EH (cell line): ENCODE measurements around the gene ARMC3.

Experiments used
- DNase-seq: peaks from one replicate; pipeline ENCODE4 v3.0.0-alpha.2; 2015; ENCODE audit warnings: low read depth

ARMC3 gene

DNA sequence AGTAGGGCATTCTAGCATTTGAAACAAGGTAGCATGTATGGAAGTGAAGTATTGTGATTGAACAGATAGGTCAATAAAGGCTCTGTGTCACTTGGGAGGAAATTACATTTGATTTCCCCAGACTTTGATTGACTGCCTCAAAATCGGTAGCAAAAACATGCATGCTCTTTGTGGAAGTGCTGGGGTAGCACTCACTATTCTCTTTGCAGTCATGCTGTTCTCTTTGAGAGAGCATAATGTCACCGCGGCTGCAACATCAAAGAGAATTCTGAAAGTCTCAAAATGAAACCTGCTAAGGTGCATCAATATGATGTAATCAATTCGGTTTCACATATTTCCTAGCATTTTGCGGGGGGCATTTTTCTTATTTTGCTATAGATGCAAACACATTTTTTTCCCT, 64.2 kb downstream of the ARMC3 start:
- no peak for DNase-seq

DNA sequence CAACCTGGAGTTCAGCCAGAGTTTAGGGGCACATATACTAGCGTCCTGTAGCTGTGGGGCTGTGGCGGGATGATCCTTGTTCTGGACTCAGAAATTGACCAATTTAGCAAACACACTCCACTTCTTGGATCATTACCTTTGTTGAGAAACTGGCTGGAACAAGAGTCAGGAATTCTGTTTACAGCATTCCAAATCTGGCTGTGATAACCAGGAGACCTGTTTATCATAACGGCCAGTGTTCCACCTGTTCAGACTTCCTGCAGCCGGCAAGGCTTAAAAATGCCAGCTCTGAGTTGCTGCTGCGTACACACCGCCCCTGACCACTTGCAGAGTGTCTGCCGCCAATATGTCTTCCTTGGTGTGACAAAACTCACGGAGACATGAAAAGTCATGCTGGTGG, 64.8 kb downstream of the ARMC3 start:
- no peak for DNase-seq

DNA sequence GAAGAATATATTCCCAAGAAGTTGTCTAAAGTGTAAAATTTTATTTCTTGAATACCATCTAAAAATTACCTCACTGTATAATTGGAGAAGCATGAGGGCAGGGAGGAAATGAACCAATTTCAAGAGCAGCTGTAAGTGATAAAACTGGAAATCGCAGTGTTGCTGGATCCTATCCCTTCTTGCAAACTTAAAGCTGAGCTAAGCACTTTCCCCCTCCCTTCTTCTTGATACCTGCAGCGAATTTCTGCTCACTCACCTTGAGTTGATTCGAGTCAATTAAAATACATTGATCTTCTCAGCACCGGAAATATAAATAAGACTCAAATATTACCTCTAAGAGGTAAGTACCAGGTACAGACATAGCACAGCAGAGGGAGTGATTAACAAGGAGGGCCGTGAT, 65.5 kb downstream of the ARMC3 start:
- no peak for DNase-seq

DNA sequence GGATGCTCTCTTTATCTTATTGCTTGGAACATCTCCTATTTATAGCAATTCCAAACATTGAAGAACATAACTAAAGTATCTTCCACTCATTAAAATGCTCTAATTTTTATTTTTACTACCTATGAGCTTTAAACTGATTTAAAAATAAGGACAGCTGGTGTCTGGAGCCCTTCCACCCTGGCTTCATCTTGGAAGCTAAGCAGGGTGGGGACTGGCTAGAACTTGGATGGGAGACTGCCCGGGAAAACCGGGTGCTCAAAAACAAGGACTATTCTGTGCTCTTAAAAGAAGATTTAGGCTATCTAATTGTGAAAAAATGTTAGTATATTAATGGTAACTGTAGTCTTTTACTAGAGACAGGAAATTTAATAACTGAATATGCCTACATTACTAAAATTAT, 69.2 kb downstream of the ARMC3 start:
- peak; percentile 16 for DNase-seq

DNA sequence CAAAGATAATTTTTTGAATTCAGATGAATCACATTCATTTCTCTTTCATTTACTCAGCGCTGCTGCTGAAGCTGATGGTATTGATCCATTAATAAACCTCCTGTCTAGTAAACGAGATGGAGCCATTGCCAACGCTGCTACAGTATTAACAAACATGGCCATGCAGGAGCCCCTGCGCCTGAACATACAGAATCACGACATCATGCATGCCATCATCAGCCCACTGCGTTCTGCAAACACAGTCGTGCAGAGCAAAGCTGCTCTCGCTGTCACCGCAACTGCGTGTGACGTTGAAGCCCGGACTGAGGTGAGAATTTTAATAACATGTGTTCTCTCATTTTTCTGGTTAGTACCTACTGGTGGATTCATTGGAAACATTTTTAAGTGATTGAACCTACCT, 70.2 kb downstream of the ARMC3 start:
- no peak for DNase-seq

DNA sequence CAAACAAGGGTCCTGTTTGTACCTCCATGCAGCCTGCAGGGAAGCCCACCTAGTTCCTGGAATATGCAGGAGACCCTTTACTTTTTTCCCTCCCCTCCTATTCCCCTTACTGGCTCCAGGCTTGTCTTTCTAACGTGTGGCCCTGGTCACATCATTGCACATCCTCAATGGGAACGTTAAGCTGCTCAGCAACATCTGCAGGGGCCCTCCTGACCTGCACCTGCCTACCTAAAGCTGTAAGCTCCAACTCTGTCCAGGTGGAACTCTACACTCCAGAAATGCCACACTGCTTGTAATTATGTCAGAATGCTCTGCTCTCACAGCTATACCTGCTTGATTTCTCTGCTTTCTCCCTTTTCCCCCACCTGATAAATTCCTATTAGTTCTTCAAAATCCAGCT, 72.1 kb downstream of the ARMC3 start:
- DNase-seq, result no peak

DNA sequence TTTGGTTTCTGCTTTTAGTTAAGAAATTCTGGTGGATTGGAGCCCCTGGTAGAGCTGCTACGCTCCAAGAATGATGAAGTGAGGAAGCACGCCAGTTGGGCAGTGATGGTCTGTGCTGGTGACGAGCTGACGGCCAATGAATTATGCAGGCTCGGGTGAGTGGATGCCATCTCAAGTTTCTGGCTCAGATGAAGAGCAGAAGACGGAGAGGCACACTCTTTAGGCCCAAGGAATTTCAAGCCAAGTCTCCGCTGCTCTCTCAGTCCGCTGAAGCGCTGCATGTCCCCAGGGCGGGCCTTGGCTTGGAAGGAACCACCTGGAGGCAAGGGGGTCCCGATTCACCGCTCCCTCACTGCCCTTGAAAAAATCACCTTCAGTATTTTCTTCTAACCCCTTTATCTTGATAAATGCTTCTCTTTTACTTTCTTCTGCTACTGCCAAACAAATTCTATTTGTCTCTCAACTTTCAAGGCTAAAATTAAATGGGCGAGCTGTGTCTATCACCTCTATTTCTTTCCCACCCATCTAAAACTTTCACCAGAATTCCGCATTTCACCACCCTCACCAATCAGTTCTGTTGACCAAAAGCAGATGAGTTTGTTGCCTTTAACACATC, 74.2 kb downstream of the ARMC3 start:
- DNase-seq, result no peak

DNA sequence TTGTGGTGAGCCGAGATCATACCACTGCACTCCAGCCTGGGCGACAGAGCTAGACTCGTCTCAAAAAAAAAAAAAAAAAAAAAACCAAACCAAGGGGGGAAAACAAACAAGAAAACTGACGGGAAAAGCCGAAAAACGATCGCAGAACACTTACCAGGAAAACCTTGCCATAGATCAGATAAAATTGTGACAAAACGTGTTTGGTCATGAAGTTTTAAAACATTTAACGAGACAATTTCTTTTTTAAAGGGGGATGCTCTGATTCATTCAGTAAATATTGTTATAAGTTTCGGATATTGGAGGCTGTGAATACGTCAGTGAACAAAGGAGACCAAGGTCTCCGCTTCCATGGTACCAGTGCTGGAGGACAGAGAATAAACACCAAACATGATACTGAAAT, 77.3 kb downstream of the ARMC3 start:
- DNase-seq, result no peak

DNA sequence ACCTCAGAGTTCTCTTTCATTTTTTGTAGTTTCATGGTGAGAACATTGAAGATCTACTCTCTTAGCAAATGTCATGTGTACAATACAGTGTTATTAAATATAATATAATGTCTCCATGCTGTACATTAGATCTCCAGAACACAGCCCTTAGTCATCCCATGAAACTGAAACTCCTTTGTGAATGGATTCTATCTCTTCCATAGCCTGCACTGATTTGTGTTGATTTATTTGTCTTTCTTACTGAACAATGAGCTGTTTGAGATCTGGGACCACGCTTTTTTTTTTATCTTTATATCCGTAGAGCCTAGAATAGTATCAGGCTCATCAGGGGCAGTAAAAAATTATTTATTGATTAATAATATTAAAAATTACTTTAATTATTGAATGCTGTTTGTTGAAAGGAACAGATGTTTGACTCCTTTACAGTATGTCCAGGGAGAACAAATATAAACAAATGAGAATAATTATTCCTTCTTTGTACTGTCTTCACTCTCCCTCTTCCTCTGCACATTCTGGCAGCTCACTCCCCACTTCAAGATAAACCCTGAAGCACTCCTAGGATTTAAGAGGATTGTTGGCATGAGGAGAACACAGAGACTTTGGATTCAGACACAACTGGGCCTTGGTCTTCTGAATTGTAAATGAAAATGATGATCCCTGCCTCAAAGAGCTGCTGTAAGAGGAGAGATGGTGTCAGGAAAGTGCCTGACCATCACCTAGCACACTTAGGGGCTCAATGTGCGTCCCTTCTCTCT, 85.9 kb downstream of the ARMC3 start:
- DNase-seq, result no peak

DNA sequence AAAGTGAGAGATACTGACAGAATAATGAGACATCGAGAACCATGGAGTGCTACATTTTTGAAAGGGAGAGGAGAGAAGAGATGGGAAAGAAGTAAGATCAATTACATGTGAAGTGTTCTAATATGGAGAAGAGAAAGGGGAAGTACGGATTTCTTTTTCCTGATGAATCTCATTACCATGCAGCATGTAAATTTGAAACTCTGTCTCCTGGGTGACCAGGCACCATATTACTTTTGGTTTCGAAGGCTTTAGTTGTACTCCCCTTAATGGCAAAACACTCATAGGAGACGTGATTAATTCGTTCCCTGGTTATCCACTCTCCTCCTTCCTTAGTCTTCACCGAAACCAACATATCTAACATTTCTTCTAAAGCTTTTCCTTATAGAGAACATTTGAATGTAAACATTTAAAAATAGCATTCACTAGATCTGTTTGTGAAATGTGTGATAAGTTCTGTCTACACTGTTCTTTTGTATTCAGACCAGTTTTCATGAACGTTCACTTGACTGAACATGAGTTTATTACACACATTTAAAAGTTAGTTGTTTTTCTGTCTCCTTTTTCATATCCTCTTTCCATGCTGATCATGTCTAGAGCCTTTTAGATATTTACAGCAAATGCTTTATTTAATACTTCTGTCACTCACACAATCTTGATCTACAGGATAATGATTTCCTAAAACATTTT, 87.3 kb downstream of the ARMC3 start:
- DNase-seq, result no peak

DNA sequence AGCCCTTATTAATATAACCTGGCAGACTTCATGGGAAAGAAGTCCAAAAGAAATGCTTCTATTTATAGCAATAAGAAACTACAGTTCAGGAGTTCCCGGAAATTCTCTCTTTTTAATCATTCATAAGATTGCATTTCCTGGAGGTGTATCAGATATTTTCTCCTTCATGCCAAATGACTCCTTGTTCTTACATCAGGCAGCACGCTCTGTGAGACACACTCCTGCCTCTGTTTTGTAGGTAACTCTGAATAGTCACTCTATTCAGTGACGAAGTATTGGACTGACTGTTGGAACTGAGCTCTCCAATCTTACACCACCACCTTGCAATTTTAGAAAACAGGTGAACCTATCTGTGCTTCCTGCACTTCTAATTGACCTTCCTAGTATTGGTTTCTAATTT, 88.8 kb downstream of the ARMC3 start:
- DNase-seq, result no peak

DNA sequence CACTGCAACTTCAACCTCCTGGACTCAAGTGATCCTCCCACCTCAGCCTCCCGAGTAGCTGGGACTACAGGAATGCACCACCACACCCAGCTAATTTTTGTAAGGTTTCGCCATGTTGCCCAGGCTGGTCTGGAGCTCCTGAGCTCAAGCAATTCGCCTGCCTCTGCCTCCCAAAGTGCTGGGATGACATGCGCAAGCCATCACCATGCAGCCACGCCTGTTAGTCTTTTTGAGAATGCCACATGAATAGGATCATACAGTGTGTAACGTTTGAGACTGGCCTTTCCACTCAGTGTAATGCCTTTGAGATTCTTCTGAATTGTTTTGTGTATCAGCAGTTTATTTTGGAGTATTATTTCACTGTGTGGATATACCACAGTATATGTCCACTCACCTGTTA, 91.8 kb downstream of the ARMC3 start:
- no peak for DNase-seq

DNA sequence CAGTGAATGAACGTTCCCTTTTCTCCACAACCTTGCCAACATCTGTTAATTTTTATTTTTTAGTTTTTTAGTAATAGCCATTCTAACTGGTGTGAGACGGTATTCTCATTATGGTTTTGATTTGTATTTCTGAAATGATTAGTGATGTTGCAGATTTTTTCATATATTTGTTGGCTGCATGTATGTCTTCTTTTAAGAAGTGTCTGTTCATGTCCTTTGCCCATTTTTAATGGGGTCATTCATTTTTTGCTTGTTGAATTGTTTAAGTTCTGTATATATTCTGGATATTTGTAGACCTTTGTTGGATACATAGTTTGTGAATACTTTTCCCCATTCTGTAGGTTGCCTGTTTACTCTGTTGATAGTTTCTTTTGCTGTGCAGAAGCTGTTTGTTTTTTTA, 93.6 kb downstream of the ARMC3 start:
- no peak for DNase-seq

DNA sequence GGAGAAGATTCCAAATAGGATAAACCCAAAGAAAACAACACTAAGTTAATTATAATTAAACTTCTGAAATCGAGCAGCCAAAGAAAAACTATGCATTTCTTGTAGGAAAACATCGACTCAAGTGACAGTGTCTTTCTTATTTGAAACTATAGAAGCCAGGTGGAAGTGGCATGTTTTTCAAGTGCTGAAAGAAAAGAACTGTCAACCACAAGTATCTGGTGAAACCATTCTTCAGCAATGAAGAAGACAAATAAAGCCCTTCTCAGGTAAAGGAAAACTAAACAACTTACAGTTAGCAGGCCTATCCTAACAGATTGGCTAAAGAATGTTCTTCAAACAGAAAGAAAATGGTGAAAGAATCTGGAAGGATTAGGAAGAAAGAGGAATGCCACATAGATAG, 96.1 kb downstream of the ARMC3 start:
- no peak for DNase-seq

DNA sequence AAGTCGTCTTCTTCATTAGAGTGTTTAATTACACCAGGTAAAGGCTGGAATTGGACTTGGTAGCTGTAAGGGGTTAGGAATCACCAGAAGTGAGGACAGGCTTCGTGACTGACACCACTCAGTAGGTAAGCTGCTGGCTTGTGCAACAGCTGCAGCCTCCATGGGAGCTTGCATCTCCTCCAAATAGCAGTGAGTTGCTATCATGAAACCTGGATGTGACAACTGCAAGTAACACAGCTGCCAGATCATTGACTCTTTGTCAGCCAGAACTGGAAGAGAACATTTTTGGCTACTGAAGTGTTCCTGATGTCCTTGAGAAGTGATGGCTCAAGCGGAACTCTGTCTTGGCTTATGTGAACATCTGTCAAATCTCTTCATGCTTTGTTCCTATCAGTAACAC, 103.5 kb downstream of the ARMC3 start:
- DNase-seq, result no peak

DNA sequence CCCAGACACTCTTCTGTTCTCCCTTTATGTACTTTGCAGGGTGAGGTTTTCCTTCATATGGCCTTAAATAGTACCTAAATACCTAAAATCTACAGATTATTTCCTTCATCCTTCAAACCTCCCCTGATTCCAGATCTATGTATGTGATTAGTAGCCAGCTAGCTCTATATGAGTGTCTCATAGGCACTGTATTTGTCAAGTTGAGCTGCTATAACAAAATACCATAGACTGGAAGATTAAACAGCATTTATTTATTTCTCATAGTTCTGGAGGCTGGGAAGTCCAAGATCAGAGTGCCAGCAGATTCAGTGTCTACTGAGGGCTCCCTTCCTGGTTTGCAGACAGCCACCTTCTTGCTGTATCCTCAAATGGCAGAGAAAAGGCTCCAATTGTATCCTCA, 106.9 kb downstream of the ARMC3 start:
- no peak for DNase-seq

DNA sequence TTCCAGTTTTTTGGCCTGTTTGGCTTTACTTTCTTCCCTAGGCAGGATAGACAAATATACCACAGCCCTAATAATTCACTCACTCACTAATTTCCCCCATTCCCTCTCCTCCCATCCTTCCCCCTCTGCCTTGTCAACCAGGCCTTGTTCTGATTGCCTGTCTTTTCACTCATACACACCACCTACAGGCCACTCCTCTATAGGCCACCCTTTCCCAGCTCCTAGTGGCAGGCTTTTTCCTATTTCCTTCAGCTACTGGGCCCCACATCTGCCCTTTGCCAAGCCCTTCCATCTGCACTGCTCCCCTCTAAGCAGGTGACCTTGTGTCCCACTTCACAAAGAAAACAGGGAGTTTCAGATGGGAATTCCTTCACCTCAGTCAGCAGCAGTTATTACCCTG, 107.7 kb downstream of the ARMC3 start:
- peak; percentile 3 for DNase-seq

DNA sequence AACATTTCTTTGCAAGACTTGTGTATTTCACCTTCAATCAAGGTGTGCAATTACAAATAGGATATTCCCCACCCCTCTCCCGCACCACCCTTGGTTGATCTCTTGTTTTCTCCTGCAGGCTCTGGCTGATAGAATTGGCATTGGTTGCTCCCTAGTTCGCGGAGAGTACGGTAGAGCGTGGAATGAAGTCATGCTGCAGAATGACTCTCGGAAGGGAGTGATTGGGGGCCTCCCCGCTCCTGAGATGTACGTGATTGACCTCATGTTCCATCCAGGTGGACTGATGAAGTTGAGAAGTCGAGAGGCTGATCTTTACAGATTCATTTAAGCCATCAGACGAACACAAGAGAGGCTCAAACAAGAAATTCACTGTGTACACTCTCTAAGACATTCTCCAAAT, 109.3 kb downstream of the ARMC3 start:
- no peak for DNase-seq

DNA sequence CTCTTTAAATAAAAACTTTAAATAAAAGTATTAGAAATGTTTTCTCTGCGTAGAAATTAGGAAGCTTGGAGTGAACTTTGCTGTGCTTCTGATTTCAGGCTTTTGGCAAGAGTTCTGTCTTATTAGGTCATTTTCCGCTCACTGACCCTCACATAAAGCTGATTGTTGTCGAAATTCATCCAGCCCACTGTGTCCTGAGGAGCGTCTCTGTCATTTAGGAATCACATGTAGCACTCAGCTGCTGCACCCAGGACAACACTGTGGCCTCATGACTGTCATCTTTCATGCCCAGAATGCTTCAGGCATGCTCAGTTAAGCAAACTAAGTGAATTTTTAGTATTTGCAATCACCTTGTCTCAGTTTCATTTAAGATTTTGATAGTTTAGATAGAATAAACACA, 109.7 kb downstream of the ARMC3 start:
- no peak for DNase-seq

DNA sequence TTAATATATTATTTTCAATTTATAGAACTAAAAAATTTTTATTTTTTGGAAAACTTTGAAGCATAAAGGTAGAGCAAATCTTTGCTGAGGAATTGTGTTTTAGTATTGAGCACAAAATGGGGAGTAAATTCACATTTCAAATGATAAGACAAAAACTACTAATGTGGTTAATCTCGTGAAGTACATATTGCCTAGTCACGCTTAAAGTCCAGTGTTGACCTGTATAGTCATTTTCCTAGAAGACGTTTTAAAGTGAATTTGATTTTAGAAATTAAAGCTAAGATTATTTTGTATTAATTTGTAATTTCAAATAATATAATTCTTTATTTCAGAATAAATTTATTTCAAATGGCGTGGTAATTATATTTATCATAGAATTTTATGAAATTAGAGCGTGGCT, 110.3 kb downstream of the ARMC3 start:
- no peak for DNase-seq

DNA sequence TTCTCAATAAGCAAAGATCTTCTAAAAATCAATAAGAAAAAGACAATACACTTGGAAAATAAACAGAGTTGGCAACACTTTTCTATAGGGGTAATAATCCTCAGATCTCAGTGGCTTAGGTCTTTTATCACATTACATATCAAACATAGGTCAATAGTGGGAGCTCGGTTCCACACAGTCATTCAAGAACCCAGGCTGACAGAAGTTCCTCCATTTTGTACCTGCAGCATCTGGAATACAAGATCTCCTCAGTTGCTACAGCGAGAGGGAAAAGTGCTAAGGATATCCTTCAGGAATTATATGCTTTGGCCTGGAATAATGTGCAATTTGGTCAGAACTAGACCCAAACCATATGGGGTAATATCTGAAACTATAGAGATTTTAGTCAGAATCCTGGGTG, 112.1 kb downstream of the ARMC3 start:
- no peak for DNase-seq

DNA sequence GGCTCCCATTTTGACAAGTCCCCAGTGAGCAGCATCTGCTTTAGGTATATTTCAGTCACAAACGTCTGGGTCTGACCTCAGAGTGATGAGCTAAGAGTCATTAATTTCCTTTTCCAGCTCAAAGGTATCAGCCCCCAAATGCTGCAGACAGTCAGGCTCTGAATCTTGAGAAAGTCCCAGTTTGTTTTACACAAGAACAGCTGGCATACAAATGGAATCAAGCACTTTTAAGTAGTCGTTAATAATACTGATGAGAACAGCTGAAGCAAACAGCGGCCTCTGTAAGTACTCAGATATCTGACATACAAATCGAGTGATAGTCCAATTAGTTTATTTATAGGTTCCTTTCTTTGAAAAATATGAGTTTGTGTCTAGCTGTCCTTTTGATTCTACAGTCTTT, 118.2 kb downstream of the ARMC3 start:
- DNase-seq, result no peak

DNA sequence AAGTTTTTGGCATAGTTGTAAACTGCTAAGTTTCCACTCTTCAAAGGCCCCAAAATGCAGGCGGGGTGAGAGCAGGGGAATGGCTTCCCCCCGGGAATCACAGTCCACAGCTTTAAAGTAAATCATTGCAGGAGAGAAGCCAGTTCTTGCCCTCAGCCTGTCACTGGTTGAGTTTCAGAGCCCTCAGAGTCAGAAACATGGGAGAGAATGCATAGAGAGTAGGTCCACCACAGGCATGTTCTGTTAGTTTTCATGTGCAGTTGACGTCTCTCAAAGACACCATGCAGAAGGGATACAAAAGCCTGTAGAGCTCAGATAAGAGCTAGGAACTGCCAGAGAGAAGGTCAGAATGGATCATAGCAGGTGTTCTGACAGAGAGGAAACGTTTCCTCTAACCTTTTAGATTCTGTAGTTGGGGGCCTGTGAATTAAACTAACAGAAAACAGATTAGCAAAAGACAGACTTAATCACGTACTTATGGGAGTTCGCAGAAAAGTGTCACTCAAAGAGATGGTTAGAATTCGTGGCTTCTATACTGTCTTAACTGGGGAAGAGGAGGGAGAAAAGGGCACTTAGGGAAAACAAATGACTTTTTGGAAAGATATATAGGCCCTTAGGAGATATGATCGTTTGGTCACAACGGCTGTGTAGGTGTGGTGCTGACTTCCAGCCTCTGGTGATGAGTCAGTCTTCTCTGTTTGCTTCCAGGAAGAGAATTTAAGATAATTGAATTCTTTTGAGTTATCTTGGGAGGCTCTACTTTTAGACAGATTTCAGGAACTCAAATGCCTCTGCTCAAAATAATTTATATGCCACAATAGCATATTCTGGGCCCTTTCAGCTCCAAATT, 119.6 kb downstream of the ARMC3 start:
- DNase-seq, result no peak
